ENCODE results near the gene TEDC2. TPM values are rescaled to one million over a fixed set of nuclear protein-coding genes. Genes with fewer than 3 reads are reported as not detected.

Gene TEDC2
- total and polyA plus RNA-seq, 9 of the 15 experiments (the other 6 are each of a cell fraction or from before 2014, with no cell fraction given): 0.75 to 57.0 (median 17.6) TPM

DNA sequence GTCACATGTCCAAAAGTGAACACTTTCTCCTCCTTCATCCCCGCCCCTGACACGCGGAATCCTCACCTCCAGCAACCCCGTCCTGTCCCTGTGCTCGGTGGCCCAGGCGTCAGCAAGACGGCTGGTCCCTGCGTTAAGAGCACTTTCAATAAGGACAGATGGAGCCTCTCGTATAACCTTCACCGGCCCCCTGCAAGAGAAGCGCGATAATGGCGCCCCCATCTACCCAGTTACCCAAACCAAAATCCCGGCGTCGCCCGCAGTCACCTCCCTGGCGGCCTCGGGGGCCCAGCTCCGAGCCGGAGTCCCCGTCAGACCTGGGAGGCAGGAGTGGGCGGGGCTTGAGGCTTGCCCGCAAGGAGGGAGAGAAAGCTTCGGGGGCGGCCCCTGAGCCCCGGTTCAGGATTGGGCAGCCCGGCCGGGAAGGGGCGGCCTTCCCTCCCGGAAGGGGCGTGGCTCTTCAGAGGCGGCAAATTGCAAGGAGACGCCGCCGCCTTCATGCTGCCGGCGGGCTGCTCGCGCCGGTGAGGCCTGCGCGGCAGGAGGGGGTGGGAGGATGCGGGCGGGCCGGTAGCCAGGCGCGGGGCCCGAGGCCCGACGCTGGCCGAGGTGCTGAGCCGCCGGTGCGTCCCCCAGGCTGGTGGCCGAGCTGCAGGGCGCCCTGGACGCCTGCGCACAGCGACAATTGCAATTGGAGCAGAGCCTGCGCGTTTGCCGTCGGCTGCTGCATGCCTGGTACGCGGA, at the start of gene TEDC2 (continued):
- TF ChIP-seq CHD7 (IDR thresholded peaks at IDR 0.05; ENCODE audit: low read depth, low read length) (no peak), ZNF717 (CRISPR knock-in tag; IDR thresholded peaks at IDR 0.05) (no peak), HDAC2 (IDR thresholded peaks at IDR 0.05) (peak; percentile 59; the same call in 1 of the 2 replicates), FOS (IDR thresholded peaks at IDR 0.05; ENCODE audit: extremely low read depth, insufficient read length) (peak; percentile 16), MTA1 (IDR thresholded peaks at IDR 0.05; ENCODE audit: borderline replicate concordance) (no peak), KAT8 (IDR thresholded peaks at IDR 0.05; ENCODE audit: low read depth) (no peak), ZNF347 (CRISPR knock-in tag; IDR thresholded peaks at IDR 0.05; ENCODE audit: low read depth) (no peak), ZSCAN32 (CRISPR knock-in tag; IDR thresholded peaks at IDR 0.05) (no peak), ZNF175 (CRISPR knock-in tag; IDR thresholded peaks at IDR 0.05; ENCODE audit: low read depth) (no peak)
- TF ChIP-seq, protein P1, sequence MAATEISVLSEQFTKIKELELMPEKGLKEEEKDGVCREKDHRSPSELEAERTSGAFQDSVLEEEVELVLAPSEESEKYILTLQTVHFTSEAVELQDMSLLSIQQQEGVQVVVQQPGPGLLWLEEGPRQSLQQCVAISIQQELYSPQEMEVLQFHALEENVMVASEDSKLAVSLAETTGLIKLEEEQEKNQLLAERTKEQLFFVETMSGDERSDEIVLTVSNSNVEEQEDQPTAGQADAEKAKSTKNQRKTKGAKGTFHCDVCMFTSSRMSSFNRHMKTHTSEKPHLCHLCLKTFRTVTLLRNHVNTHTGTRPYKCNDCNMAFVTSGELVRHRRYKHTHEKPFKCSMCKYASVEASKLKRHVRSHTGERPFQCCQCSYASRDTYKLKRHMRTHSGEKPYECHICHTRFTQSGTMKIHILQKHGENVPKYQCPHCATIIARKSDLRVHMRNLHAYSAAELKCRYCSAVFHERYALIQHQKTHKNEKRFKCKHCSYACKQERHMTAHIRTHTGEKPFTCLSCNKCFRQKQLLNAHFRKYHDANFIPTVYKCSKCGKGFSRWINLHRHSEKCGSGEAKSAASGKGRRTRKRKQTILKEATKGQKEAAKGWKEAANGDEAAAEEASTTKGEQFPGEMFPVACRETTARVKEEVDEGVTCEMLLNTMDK (IDR thresholded peaks at IDR 0.05; ENCODE audit: borderline replicate concordance, insufficient read depth, low read depth, low read length, poor library complexity, severe bottlenecking): no peak
- TF ChIP-seq, protein P2, sequence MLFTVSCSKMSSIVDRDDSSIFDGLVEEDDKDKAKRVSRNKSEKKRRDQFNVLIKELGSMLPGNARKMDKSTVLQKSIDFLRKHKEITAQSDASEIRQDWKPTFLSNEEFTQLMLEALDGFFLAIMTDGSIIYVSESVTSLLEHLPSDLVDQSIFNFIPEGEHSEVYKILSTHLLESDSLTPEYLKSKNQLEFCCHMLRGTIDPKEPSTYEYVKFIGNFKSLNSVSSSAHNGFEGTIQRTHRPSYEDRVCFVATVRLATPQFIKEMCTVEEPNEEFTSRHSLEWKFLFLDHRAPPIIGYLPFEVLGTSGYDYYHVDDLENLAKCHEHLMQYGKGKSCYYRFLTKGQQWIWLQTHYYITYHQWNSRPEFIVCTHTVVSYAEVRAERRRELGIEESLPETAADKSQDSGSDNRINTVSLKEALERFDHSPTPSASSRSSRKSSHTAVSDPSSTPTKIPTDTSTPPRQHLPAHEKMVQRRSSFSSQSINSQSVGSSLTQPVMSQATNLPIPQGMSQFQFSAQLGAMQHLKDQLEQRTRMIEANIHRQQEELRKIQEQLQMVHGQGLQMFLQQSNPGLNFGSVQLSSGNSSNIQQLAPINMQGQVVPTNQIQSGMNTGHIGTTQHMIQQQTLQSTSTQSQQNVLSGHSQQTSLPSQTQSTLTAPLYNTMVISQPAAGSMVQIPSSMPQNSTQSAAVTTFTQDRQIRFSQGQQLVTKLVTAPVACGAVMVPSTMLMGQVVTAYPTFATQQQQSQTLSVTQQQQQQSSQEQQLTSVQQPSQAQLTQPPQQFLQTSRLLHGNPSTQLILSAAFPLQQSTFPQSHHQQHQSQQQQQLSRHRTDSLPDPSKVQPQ (CRISPR knock-in tag; IDR thresholded peaks at IDR 0.05; ENCODE audit: borderline replicate concordance): no peak

All from K562 (cell line).